Right ventricle myocardium inferior (tissue), 1 donor: ENCODE data around the gene SERTAD4. TPM values are rescaled to one million over a fixed set of nuclear protein-coding genes. Genes with fewer than 3 reads are reported as not detected.
"Not testable (repeated sequence)": the region's sequence is repeated elsewhere in the genome, so short reads cannot be mapped to it uniquely, and the experiment has no call there.

Source experiments
- ATAC-seq: fragments of 200-7000 bp; cut with Tn5 transposase; one replicate; pipeline ENCODE4 v1.9.1; 2020; ENCODE audit warnings: mild to moderate bottlenecking, moderate library complexity
- DNase-seq: peaks from one replicate; pipeline ENCODE4 v3.0.0; 2021; ENCODE audit errors: missing footprints
- intact Hi-C: fragments of 100-400 bp; cut with DNase I; formaldehyde crosslinking; loops from one replicate; pipeline ENCODE4 v1.11.0; 2022
- total RNA-seq: library from RNA; stranded (reverse); fragmentation: NEBNext Ultra II Directional; extraction: Animal tissue kit (Norgen Biotek cat#: 25700); gene quantifications from one replicate; pipeline ENCODE4 v1.2.1, GENCODE V29; 2021
- donor health status: DM: no; HTN: yes; CAD: no; lungs with severe emphysema.

SERTAD4 gene
- total RNA-seq, 1 donor from 2014 or later: 5.1 TPM

GRCh38 chr1:210250998-210251679, 18.5 kb downstream of the SERTAD4 start:
- ATAC-seq: peak; percentile 38
- no peak for DNase-seq
- intact Hi-C loops: no loop called here

- DNase-seq (no peak), ATAC-seq (peak; percentile 41)
- intact Hi-C loops: no loop called here
These were observed 19.3 kb downstream of the SERTAD4 start for GRCh38 chr1:210251680-210252490.

GRCh38 chr1:210252621-210253051, 20.0 kb downstream of the SERTAD4 start:
- ATAC-seq (peak; percentile 81), DNase-seq (peak; percentile 74)
- intact Hi-C loops: no loop called here

- intact Hi-C loops: no loop called here
- ATAC-seq: no peak
- no peak for DNase-seq
These were observed 21.7 kb downstream of the SERTAD4 start for GRCh38 chr1:210254298-210254697.

GRCh38 chr1:210257698-210258529, 25.3 kb downstream of the SERTAD4 start:
- DNase-seq (no peak), ATAC-seq (no peak)
- intact Hi-C loops: no loop called here

GRCh38 chr1:210259561-210259960, 27.0 kb downstream of the SERTAD4 start:
- ATAC-seq (no peak), DNase-seq (no peak)
- intact Hi-C loops: no loop called here

GRCh38 chr1:210260096-210260495, 27.5 kb downstream of the SERTAD4 start:
- ATAC-seq: no peak
- intact Hi-C loops: no loop called here
- no peak for DNase-seq

GRCh38 chr1:210262167-210262896, 29.7 kb downstream of the SERTAD4 start:
- intact Hi-C loops: no loop called here
- DNase-seq: no peak
- peak; percentile 89 for ATAC-seq

- DNase-seq (no peak), ATAC-seq (peak; percentile 51)
- intact Hi-C loops: no loop called here
These were observed 30.3 kb downstream of the SERTAD4 start for GRCh38 chr1:210262897-210263272.

GRCh38 chr1:210263963-210264362, 31.4 kb downstream of the SERTAD4 start:
- ATAC-seq: no peak
- intact Hi-C loops: loop anchor here (1.0 kb wide), 1 partner anchor 116 kb away; no protein-coding TSS in a partner anchor
- DNase-seq: no peak

GRCh38 chr1:210264496-210265380, 32.1 kb downstream of the SERTAD4 start:
- intact Hi-C loops: loop anchor here (1.0 kb wide), 1 partner anchor 116 kb away; no protein-coding TSS in a partner anchor
- ATAC-seq: no peak
- DNase-seq: no peak

GRCh38 chr1:210265392-210265955, 32.9 kb downstream of the SERTAD4 start:
- DNase-seq, intact Hi-C loops, ATAC-seq: not testable (repeated sequence)

GRCh38 chr1:210269981-210270380, 37.4 kb downstream of the SERTAD4 start:
- no peak for DNase-seq
- no peak for ATAC-seq
- intact Hi-C loops: no loop called here

- no peak for DNase-seq
- intact Hi-C loops: no loop called here
- no peak for ATAC-seq
These were observed 40.1 kb downstream of the SERTAD4 start for GRCh38 chr1:210272666-210273065.

- intact Hi-C loops: no loop called here
- ATAC-seq (no peak), DNase-seq (no peak)
These were observed 47.6 kb downstream of the SERTAD4 start for GRCh38 chr1:210280221-210280620.

- intact Hi-C loops: no loop called here
- no peak for ATAC-seq
- no peak for DNase-seq
These were observed 55.5 kb downstream of the SERTAD4 start for GRCh38 chr1:210288116-210288515.

GRCh38 chr1:210289248-210289647, 56.7 kb downstream of the SERTAD4 start:
- intact Hi-C loops: no loop called here
- DNase-seq: no peak
- no peak for ATAC-seq
